Heart left ventricle (tissue), 16 donors: ENCODE results near the gene CSNK1A1. TPM values are rescaled to one million over a fixed set of nuclear protein-coding genes. Genes with fewer than 3 reads are reported as not detected.

Source experiments
- ATAC-seq, 4 donors: fragments of 200-7000 bp; cut with Tn5 transposase; one replicate each; pipeline ENCODE4 v1.9.1; 2020 to 2022; ENCODE audit warnings: moderate library complexity in 4 of 4, mild to moderate bottlenecking in 3 of 4, moderate number of reproducible peaks in 1 of 4
- DNase-seq, 5 donors: peaks; one replicate each; pipeline ENCODE4 v3.0.0-alpha.2; 2020
- H3K27ac ChIP-seq, 12 donors: fragments of 200-600 bp; sonication (generic) in 4 of 12; one replicate each; pipeline versions ENCODE4 v1.5.0 to v1.8.0; 2016 to 2022; ENCODE audit warnings: mild to moderate bottlenecking in 2 of 12
- H3K27me3 ChIP-seq, 9 donors: fragments of 200-600 bp; sonication (generic) in 2 of 9; one replicate each; pipeline versions ENCODE4 v1.5.1 to v1.8.0; 2016 to 2022; ENCODE audit warnings: mild to moderate bottlenecking in 3 of 9
- H3K36me3 ChIP-seq, 9 donors: fragments of 200-600 bp; sonication (generic) in 2 of 9; one replicate each; pipeline versions ENCODE4 v1.5.0 to v1.8.0; 2018 to 2022; ENCODE audit warnings: mild to moderate bottlenecking in 2 of 9
- H3K4me1 ChIP-seq, 12 donors: fragments of 200-600 bp; sonication (generic) in 4 of 12; one replicate each; pipeline versions ENCODE4 v1.5.0 to v1.8.0; 2016 to 2022; ENCODE audit warnings: mild to moderate bottlenecking in 3 of 12
- H3K4me3 ChIP-seq, 12 donors: fragments of 200-600 bp; sonication (generic) in 4 of 12; one replicate each; pipeline versions ENCODE4 v1.5.0 to v1.8.0; 2017 to 2022; ENCODE audit warnings: mild to moderate bottlenecking in 9 of 12, moderate library complexity in 4 of 12
- H3K9me3 ChIP-seq, 12 donors: fragments of 200-600 bp; sonication (generic) in 4 of 12; one replicate each; pipeline versions ENCODE4 v1.5.0 to v1.8.0; 2016 to 2022; ENCODE audit warnings: mild to moderate bottlenecking in 1 of 12
- CTCF ChIP-seq, 12 donors: fragments of 200-600 bp; sonication (generic) in 4 of 12; IDR thresholded peaks; one replicate each; pipeline versions ENCODE4 v1.5.0 to v1.8.0; 2018 to 2022; ENCODE audit warnings: antibody characterized with exemption in 12 of 12, mild to moderate bottlenecking in 5 of 12
- POLR2A ChIP-seq, 2 donors: fragments of 450-650 bp; IDR thresholded peaks; one replicate each; pipeline ENCODE4 v1.6.1; 2017; ENCODE audit warnings: antibody characterized with exemption in 2 of 2, mild to moderate bottlenecking in 2 of 2, moderate library complexity in 2 of 2
- WGBS, 4 donors: extraction: QIAGEN DNeasy Blood & Tissue Kit in 2 of 4; methylation state at CpG; one replicate each; pipeline versions ENCODE4 v1.1.5 to v1.1.7; 2013 to 2018; 5-methylcytosine and 5-hydroxymethylcytosine counted together
- intact Hi-C, 10 donors: fragments of 100-400 bp; cut with DNase I; formaldehyde crosslinking; loops; one replicate each; pipeline versions ENCODE4 v1.11.1 to v1.14.2; 2022
- polyA plus RNA-seq, 2 donors: library from polyadenylated mRNA; stranded (reverse); fragments of 200-250 nt; gene quantifications; one replicate each; pipeline ENCODE4 v1.2.3, GENCODE V29; 2013
- total RNA-seq, 9 donors: library from RNA; depleted of rRNA in 2 of 9; stranded (reverse); fragments of >200 nt in 2 of 9; fragmentation: NEBNext Ultra II Directional in 3 of 9; extraction: Animal tissue kit (Norgen Biotek cat#: 25700) in 3 of 9; gene quantifications; one replicate each; pipeline versions ENCODE4 v1.1.0 to v1.2.4, GENCODE V29; 2016 to 2023
- donor health status: ischemic (EF 13 %, LVEDD 7.1; RV severe dilation, severe dysfunction).
- donor health status: healthy with polysubstance abuse.
- donor health status: DM: no; HTN: yes; CAD: no.
- donor health status: DM: no; HTN: no; CAD: no.
- donor health status: ischemic (EF 25% LVEDD 6.9; RV normal size, moderate dysfunction).
- donor health status: ischemic (EF 25% LVEDD 5.7; RV mildly dilated, moderate dysfunction).
- donor health status: healthy.
- donor health status: DM: yes; HTN: yes; CAD: no.
- donor health status: ischemic (EF 35%, LVEDD 5.7; RV mildly dilated, moderate dysfunction).
- donor health status: nonischemic (EF 11% LVEDD 7.7; RV severe dilation, severe dysfunction).
- donor health status: DM: yes; HTN: yes; CAD: no.
- donor health status: PGD.
- donor health status: ischemic (EF 29% LVEDD 5.4; RV normal size, mild dysfunction).
- donor health status: nonischemic (EF 23%, LVEDD 6.1; RV moderate dilation, normal function).

The CSNK1A1 gene
- total and polyA plus RNA-seq, 11 donors = 42.5 to 242 (median 209) TPM

- TF ChIP-seq POLR2A (IDR thresholded peaks at IDR 0.05) (no peak), CTCF (IDR thresholded peaks at IDR 0.05) (no peak)
- peaks cover 3 to 100% (median 98%) of the 10 kb centered on the region in 9 donors for H3K36me3 ChIP-seq
- no peak overlapping the region for H3K27ac ChIP-seq
- WGBS, 4 donors = 82 to 94% (median 91%) methylated on average over 2 of the region's 2 CpGs
- intact Hi-C loops = loop anchor here in 1 of 10 donors (5.0 kb wide), 1 partner anchor 33 kb away; no protein-coding TSS in a partner anchor
- ATAC-seq = no peak
- H3K4me1 ChIP-seq = peaks cover 0 to 5% (median 0%) of the 10 kb centered on the region in 12 donors
- no peaks in the 10 kb centered on the region for H3K9me3 ChIP-seq
- no peaks in the 10 kb centered on the region for H3K27me3 ChIP-seq
- no peak overlapping the region for H3K4me3 ChIP-seq
- DNase-seq = no peak
Measured at GRCh38 chr5:149504677-149505076, 46.6 kb downstream of the CSNK1A1 start.

- H3K4me1 ChIP-seq = peaks cover 0 to 7% (median under 1%) of the 10 kb centered on the region in 12 donors
- H3K27ac ChIP-seq = peak overlapping the region in 4 of 12 donors; percentile 0 to 36 (median 9)
- peaks cover 3 to 100% (median 98%) of the 10 kb centered on the region in 9 donors for H3K36me3 ChIP-seq
- H3K27me3 ChIP-seq = no peaks in the 10 kb centered on the region
- H3K4me3 ChIP-seq = no peak overlapping the region
- no peak for DNase-seq
- intact Hi-C loops = loop anchor here in 1 of 10 donors (5.0 kb wide), 1 partner anchor 34 kb away; no protein-coding TSS in a partner anchor
- no peak for ATAC-seq
- H3K9me3 ChIP-seq = no peaks in the 10 kb centered on the region
- WGBS, 4 donors = 72 to 89% (median 80%) methylated on average over 2 of the region's 2 CpGs
- TF ChIP-seq POLR2A (IDR thresholded peaks at IDR 0.05) (no peak), CTCF (IDR thresholded peaks at IDR 0.05) (no peak)
Measured at GRCh38 chr5:149503006-149503405, 48.2 kb downstream of the CSNK1A1 start.

- no peak overlapping the region for H3K27ac ChIP-seq
- DNase-seq = no peak
- H3K27me3 ChIP-seq = no peaks in the 10 kb centered on the region
- TF ChIP-seq POLR2A (IDR thresholded peaks at IDR 0.05) = no peak
- no peak for TF ChIP-seq CTCF (IDR thresholded peaks at IDR 0.05)
- no peak overlapping the region for H3K4me3 ChIP-seq
- peaks cover 0 to 100% (median 96%) of the 10 kb centered on the region in 9 donors for H3K36me3 ChIP-seq
- ATAC-seq = peak in 1 of 4 donors; percentile 8
- H3K4me1 ChIP-seq = peaks cover 0 to 26% (median 11%) of the 10 kb centered on the region in 12 donors
- H3K9me3 ChIP-seq = no peaks in the 10 kb centered on the region
- intact Hi-C loops = loop anchor here in 1 of 10 donors (5.0 kb wide), 1 partner anchor 36 kb away; no protein-coding TSS in a partner anchor
- 81 to 85% (median 83%) methylated on average over 5 of the region's 5 CpGs for WGBS, 4 donors
Measured at GRCh38 chr5:149500922-149501582, 50.2 kb downstream of the CSNK1A1 start.

- TF ChIP-seq POLR2A (IDR thresholded peaks at IDR 0.05) = no peak
- TF ChIP-seq CTCF (IDR thresholded peaks at IDR 0.05) = no peak
- DNase-seq = no peak
- H3K27ac ChIP-seq = no peak overlapping the region
- ATAC-seq = no peak
- H3K4me3 ChIP-seq = no peak overlapping the region
- H3K4me1 ChIP-seq = peaks cover 0 to 26% (median 11%) of the 10 kb centered on the region in 12 donors
- 84 to 86% (median 86%) methylated on average over 1 of the region's 1 CpG for WGBS, 4 donors
- no peaks in the 10 kb centered on the region for H3K9me3 ChIP-seq
- no peaks in the 10 kb centered on the region for H3K27me3 ChIP-seq
- peaks cover 0 to 100% (median 96%) of the 10 kb centered on the region in 9 donors for H3K36me3 ChIP-seq
- intact Hi-C loops = loop anchor here in 3 of 10 donors (5.0 to 10.0 kb wide), 2 partner anchors 46 to 48 kb away; no protein-coding TSS in a partner anchor
Measured at GRCh38 chr5:149498724-149499336, 52.4 kb downstream of the CSNK1A1 start.
